HepG2 (cell line): ENCODE data around the gene ART4. TPM values are rescaled to one million over a fixed set of nuclear protein-coding genes. Genes with fewer than 3 reads are reported as not detected.

Source experiments
- ATAC-seq: fragments of 200-7000 bp; cut with Tn5 transposase; 3 replicates; pipeline ENCODE4 v1.9.1; 2020; ENCODE audit warnings: mild to moderate bottlenecking, moderate library complexity
- BruUV-seq: library from RNA; stranded (reverse); fragments of 400-500 nt; replicated peaks from 2 replicates; lab custom pipeline; 2021; lab: Mats Ljungman, UMichigan
- CTCF ChIA-PET: fragments of 300-600 bp; formaldehyde crosslinking; extraction: SDS; loops from one replicate; lab custom pipeline; 2021; ENCODE audit warnings: low total read pairs, inconsistent platforms, low intra/inter-chr PET ratio; lab: Yijun Ruan, JAX
- POLR2A ChIA-PET: fragments of 350-600 bp; sonication (Branson Sonifier 250); formaldehyde crosslinking; loops from one replicate; lab custom pipeline; 2020; ENCODE audit warnings: antibody characterized with exemption, inconsistent platforms; lab: Yijun Ruan, JAX
- DNase-seq: peaks from one replicate; pipeline ENCODE4 v3.0.0-alpha.2; 2015; ENCODE audit warnings: low spot score
- FAIRE-seq: peaks from 3 replicates; lab custom pipeline; 2011; peaks lifted over from hg19 to GRCh38; lab: Jason Lieb, UNC
- H2AFZ ChIP-seq: one replicate; pipeline ENCODE4 v1.6.1; 2011; ENCODE audit warnings: low read length, inconsistent platforms
- H3K27ac ChIP-seq: fragments of 300-600 bp; 3 replicates; pipeline ENCODE4 v1.8.0; 2011; ENCODE audit warnings: mixed run types, mild to moderate bottlenecking, mixed read lengths, low read length, inconsistent platforms; ENCODE audit not compliant: insufficient read depth; ENCODE audit errors: extremely low read length
- H3K27me3 ChIP-seq, 2 experiments: fragments of 200-600 bp in 1 of 2; 2 replicates in 1 of 2; 3 replicates in 1 of 2; pipeline versions ENCODE4 v1.6.0 to v1.8.0; 2011; ENCODE audit warnings: low read length in 2 of 2, mild to moderate bottlenecking in 2 of 2, moderate library complexity in 2 of 2, inconsistent platforms in 1 of 2; ENCODE audit not compliant: insufficient read depth in 2 of 2, control insufficient read depth in 1 of 2
- H3K36me3 ChIP-seq, 2 experiments: fragments of 200-600 bp in 1 of 2; replicated peaks in 1 of 2; 2 replicates in 1 of 2; 3 replicates in 1 of 2; pipeline versions ENCODE4 v1.5.1 to v1.8.0; 2011; ENCODE audit warnings: low read length in 2 of 2, inconsistent platforms in 1 of 2; ENCODE audit not compliant: insufficient read depth in 2 of 2, control insufficient read depth in 1 of 2
- H3K4me1 ChIP-seq: 2 replicates; pipeline ENCODE4 v1.5.1; 2012; ENCODE audit warnings: low read length, inconsistent platforms; ENCODE audit not compliant: insufficient read depth
- H3K4me2 ChIP-seq: 2 replicates; pipeline ENCODE4 v1.6.0; 2011; ENCODE audit warnings: low read depth, low read length, inconsistent platforms
- H3K4me3 ChIP-seq, 3 experiments: fragments of 200-600 bp in 1 of 3; sonication (generic), shearing (Covaris generic) in 1 of 3; replicated peaks in 1 of 3; 2 replicates each; pipeline ENCODE4 v1.5.1; 2011 to 2016; ENCODE audit warnings: low read length in 3 of 3, inconsistent platforms in 2 of 3, low read depth in 2 of 3, mild to moderate bottlenecking in 2 of 3, control low read depth in 1 of 3, mixed read lengths in 1 of 3; ENCODE audit not compliant: insufficient read depth in 1 of 3
- H3K79me2 ChIP-seq: one replicate; pipeline ENCODE4 v1.6.1; 2011; ENCODE audit warnings: low read length, inconsistent platforms; ENCODE audit not compliant: insufficient read depth
- H3K9ac ChIP-seq: 2 replicates; pipeline ENCODE4 v1.6.0; 2011; ENCODE audit warnings: mild to moderate bottlenecking, low read depth, low read length, inconsistent platforms; ENCODE audit not compliant: insufficient read depth
- H3K9me3 ChIP-seq: 2 replicates; pipeline ENCODE4 v1.5.1; 2012; ENCODE audit warnings: mild to moderate bottlenecking, low read length
- H4K20me1 ChIP-seq: 2 replicates; pipeline ENCODE4 v1.6.0; 2011; ENCODE audit warnings: inconsistent platforms, mild to moderate bottlenecking, low read length, moderate library complexity; ENCODE audit not compliant: insufficient read depth
- CTCF ChIP-seq: sonication (generic); formaldehyde crosslinking; IDR thresholded peaks from 2 replicates; pipeline ENCODE4 v1.5.0; 2020; ENCODE audit warnings: mild to moderate bottlenecking, missing genetic modification reagents, moderate library complexity
- HDAC1 ChIP-seq: sonication (generic); formaldehyde crosslinking; IDR thresholded peaks from 2 replicates; pipeline ENCODE4 v1.5.1; 2020; ENCODE audit warnings: mild to moderate bottlenecking, missing genetic modification reagents
- NCOA2 ChIP-seq: sonication (generic); formaldehyde crosslinking; IDR thresholded peaks from 2 replicates; pipeline ENCODE4 v1.8.0; 2022; ENCODE audit warnings: inconsistent platforms
- RAD21 ChIP-seq: fragments of 450-650 bp; formaldehyde crosslinking; IDR thresholded peaks from 2 replicates; pipeline ENCODE4 v1.5.0; 2020; ENCODE audit warnings: mild to moderate bottlenecking
- SMC3 ChIP-seq: IDR thresholded peaks from 2 replicates; pipeline ENCODE4 v1.6.1; 2011; ENCODE audit warnings: low read length, improper control_type of control experiment
- STAG1 ChIP-seq: sonication (generic); formaldehyde crosslinking; IDR thresholded peaks from 2 replicates; pipeline ENCODE4 v1.4.0; 2020; ENCODE audit warnings: missing genetic modification reagents
- ZNF430 ChIP-seq: sonication (generic); formaldehyde crosslinking; IDR thresholded peaks from 2 replicates; pipeline ENCODE4 v1.9.0; 2021; ENCODE audit warnings: mild to moderate bottlenecking, missing genetic modification reagents
- ZNF629 ChIP-seq: sonication (generic); formaldehyde crosslinking; conservative IDR thresholded peaks from 2 replicates; pipeline ENCODE4 v1.5.0; 2020; ENCODE audit warnings: missing genetic modification reagents
- WGBS: methylation state at CpG from one replicate; pipeline ENCODE4 v1.1.6; 2017; ENCODE audit warnings: low lambda C conversion rate; 5-methylcytosine and 5-hydroxymethylcytosine counted together
- in situ Hi-C: cut with HindIII; loops from 2 replicates; pipeline ENCODE4 v1.10.0; 2017; ENCODE audit warnings: low pct_unique_long_range_greater_than_20kb; ENCODE audit not compliant: extremely low pct_ligation_motif_present
- intact Hi-C: fragments of 100-400 bp; cut with micrococcal nuclease; formaldehyde crosslinking; loops from one replicate; pipeline ENCODE4 v1.10.0; 2022; ENCODE audit not compliant: unreplicated experiment
- polyA plus RNA-seq, 8 experiments: library from polyadenylated mRNA; depleted of rRNA in 3 of 8; stranded (reverse) in 7 of 8; unstranded in 1 of 8; fragments of >200 nt; fragmentation: Illumina TruSeq in 4 of 8; extraction: Trizol in 4 of 8; gene quantifications; 2 replicates each; pipeline versions ENCODE4 v1.2.1 to v1.2.3, GENCODE V29; 2011 to 2016; ENCODE audit warnings: low read depth in 4 of 8, missing spikeins in 1 of 8, mixed read lengths in 1 of 8; ENCODE audit not compliant: insufficient read depth in 1 of 8
- total RNA-seq, 5 experiments: library from RNA; depleted of rRNA; stranded (reverse); fragments of >200 nt; fragmentation: Illumina TruSeq; extraction: Trizol; gene quantifications; 2 replicates each; pipeline ENCODE4 v1.2.3, GENCODE V29; 2016; ENCODE audit warnings: low read depth in 1 of 5
- TF ChIP-seq, protein P1 (sequence below): sonication (generic); formaldehyde crosslinking; IDR thresholded peaks from 2 replicates; pipeline ENCODE4 v1.8.0; 2022; ENCODE audit warnings: missing genetic modification reagents, mild to moderate bottlenecking, moderate library complexity, borderline replicate concordance

Gene ART4
- total and polyA plus RNA-seq, 2 of the 13 experiments (the other 11 are each of a cell fraction or from before 2014, with no cell fraction given), result 17.6 to 20.3 TPM

DNA sequence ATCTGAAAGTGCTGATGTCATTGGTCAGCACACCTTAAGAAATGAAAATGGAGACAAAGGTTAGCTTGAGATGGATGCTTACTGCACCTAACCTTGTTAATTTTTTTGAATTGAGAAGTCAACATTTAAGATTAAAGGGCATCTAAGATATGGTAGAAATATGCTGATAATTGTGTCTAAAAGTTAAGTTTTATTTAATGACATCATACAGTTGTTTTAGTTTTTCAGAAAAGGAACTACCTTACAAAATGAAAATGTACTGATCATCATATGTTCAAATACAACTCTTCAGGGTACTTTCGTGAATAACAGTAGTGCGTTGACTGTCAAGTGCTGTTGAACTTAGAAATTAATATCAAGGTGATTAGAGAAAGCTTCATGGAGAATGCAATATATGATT is 31.8 kb downstream of the ART4 start (continued):
- TF ChIP-seq, protein P1, sequence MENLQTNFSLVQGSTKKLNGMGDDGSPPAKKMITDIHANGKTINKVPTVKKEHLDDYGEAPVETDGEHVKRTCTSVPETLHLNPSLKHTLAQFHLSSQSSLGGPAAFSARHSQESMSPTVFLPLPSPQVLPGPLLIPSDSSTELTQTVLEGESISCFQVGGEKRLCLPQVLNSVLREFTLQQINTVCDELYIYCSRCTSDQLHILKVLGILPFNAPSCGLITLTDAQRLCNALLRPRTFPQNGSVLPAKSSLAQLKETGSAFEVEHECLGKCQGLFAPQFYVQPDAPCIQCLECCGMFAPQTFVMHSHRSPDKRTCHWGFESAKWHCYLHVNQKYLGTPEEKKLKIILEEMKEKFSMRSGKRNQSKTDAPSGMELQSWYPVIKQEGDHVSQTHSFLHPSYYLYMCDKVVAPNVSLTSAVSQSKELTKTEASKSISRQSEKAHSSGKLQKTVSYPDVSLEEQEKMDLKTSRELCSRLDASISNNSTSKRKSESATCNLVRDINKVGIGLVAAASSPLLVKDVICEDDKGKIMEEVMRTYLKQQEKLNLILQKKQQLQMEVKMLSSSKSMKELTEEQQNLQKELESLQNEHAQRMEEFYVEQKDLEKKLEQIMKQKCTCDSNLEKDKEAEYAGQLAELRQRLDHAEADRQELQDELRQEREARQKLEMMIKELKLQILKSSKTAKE (CRISPR knock-in tag), result no peak

- no peak overlapping the region for H3K9ac ChIP-seq
- no peaks in the 10 kb centered on the region for H3K36me3 ChIP-seq
- peak; percentile 44 for DNase-seq
- no TSS peak for BruUV-seq
- H3K27me3 ChIP-seq, result no peaks in the 10 kb centered on the region
- H3K4me1 ChIP-seq, result peaks cover 10% of the 10 kb centered on the region
- in situ Hi-C loops, result loop anchor here (5.0 kb wide), 1 partner anchor 186 kb away; no protein-coding TSS in a partner anchor
- no peak overlapping the region for H3K4me3 ChIP-seq
- H3K9me3 ChIP-seq, result no peaks in the 10 kb centered on the region
- no peaks in the 10 kb centered on the region for H3K79me2 ChIP-seq
- H4K20me1 ChIP-seq, result no peaks in the 10 kb centered on the region
- peak; percentile 93 for TF ChIP-seq SMC3
- TF ChIP-seq HDAC1, result no peak
- TF ChIP-seq NCOA2, result 0 out of 2 replicates have a peak, but pooled peaks have one; percentile 14
- TF ChIP-seq CTCF (CRISPR knock-in tag), result peak; percentile 76
- TF ChIP-seq STAG1, result peak; percentile 76
- TF ChIP-seq RAD21 (CRISPR knock-in tag), result peak; percentile 71
- TF ChIP-seq ZNF629 (CRISPR knock-in tag), result peak; percentile 71; the same call in 1 of the 2 replicates
- TF ChIP-seq ZNF430 (CRISPR knock-in tag), result no peak
- TF ChIP-seq, all 625 proteins: peak for 6
- peak; percentile 90 for ATAC-seq
- FAIRE-seq, result peak; percentile 28
- intact Hi-C loops, result loop anchor here (1.0 to 5.0 kb wide), 3 partner anchors 34 to 185 kb away; no protein-coding TSS in a partner anchor
- 77% methylated on average over 1 of the region's 1 CpG for WGBS
- ChIA-PET POLR2A (interaction anchor here (0.6 kb wide), 1 partner anchor 40 kb away, joined by 3 read pairs; a partner anchor contains a TSS), CTCF (interaction anchor here (1.5 to 2.1 kb wide), 3 partner anchors 34 to 410 kb away, joined by 6 to 23 read pairs (median 7); partner anchors contain the start of gene RERG)
- Histone ChIP-seq H3K27ac (no peak overlapping the region), H2AFZ (no peak overlapping the region), H3K4me2 (no peak overlapping the region)
Observed at GRCh38 chr12:14810953-14811483, 32.3 kb downstream of the ART4 start.
